Left lung (tissue), 10 donors: ENCODE measurements around the gene RERE. TPM values are rescaled to one million over a fixed set of nuclear protein-coding genes. Genes with fewer than 3 reads are reported as not detected.

ENCODE experiments used
- ATAC-seq: fragments of 200-7000 bp; cut with Tn5 transposase; one replicate; pipeline ENCODE4 v1.9.1; 2020; ENCODE audit warnings: moderate library complexity
- DNase-seq, 4 donors: peaks; one replicate each; pipeline ENCODE4 v3.0.0-alpha.2; 2013 to 2020
- H3K27ac ChIP-seq, 2 donors: fragments of 200-600 bp; sonication (generic) in 1 of 2; one replicate each; pipeline versions ENCODE4 v1.5.0 to v1.8.0; 2020 to 2021
- H3K27me3 ChIP-seq, 2 donors: fragments of 200-600 bp; sonication (generic) in 1 of 2; one replicate each; pipeline versions ENCODE4 v1.5.0 to v1.8.0; 2020 to 2021
- H3K36me3 ChIP-seq, 2 donors: fragments of 200-600 bp; sonication (generic) in 1 of 2; one replicate each; pipeline versions ENCODE4 v1.5.0 to v1.8.0; 2020 to 2021
- H3K4me1 ChIP-seq, 2 donors: fragments of 200-600 bp; one replicate each; pipeline ENCODE4 v1.8.0; 2021
- H3K4me3 ChIP-seq, 2 donors: fragments of 200-600 bp; sonication (generic) in 1 of 2; one replicate each; pipeline versions ENCODE4 v1.5.0 to v1.8.0; 2020 to 2021; ENCODE audit warnings: mild to moderate bottlenecking in 1 of 2
- H3K9me3 ChIP-seq, 2 donors: fragments of 200-600 bp; sonication (generic) in 1 of 2; one replicate each; pipeline versions ENCODE4 v1.5.0 to v1.8.0; 2020 to 2021
- CTCF ChIP-seq, 2 donors: fragments of 200-600 bp; sonication (generic) in 1 of 2; IDR thresholded peaks; one replicate each; pipeline versions ENCODE4 v1.5.0 to v1.8.0; 2021; ENCODE audit warnings: antibody characterized with exemption in 2 of 2
- intact Hi-C, 2 donors: fragments of 100-400 bp; cut with DNase I; formaldehyde crosslinking; loops; one replicate each; pipeline versions ENCODE4 v1.11.2 to v1.14.2; 2022
- polyA plus RNA-seq, 6 donors: library from polyadenylated mRNA; unstranded; fragments of 120-200 nt; gene quantifications; one replicate each; pipeline ENCODE4 v1.2.1, GENCODE V29; 2013; ENCODE audit not compliant: insufficient read length in 6 of 6
- total RNA-seq, 2 donors: library from RNA; stranded (reverse); fragmentation: NEBNext Ultra II Directional; extraction: Animal tissue kit (Norgen Biotek cat#: 25700); gene quantifications; one replicate each; pipeline ENCODE4 v1.2.1, GENCODE V29; 2021
- donor health status: DM: no; HTN: yes; CAD: no.
- donor health status: DM: no; HTN: no; CAD: no.

RERE gene
- total and polyA plus RNA-seq, 8 donors = 73.3 to 135 (median 130) TPM

GRCh38 chr1:8461351-8462110 is 355.9 kb downstream of the RERE start:
- no peak for DNase-seq
- no peak for TF ChIP-seq CTCF (IDR thresholded peaks at IDR 0.05)

GRCh38 chr1:8460784-8461183 is 356.7 kb downstream of the RERE start:
- no peaks in the 10 kb centered on the region for H3K27me3 ChIP-seq
- no peak overlapping the region for H3K4me3 ChIP-seq
- peaks cover 40 to 64% of the 10 kb centered on the region in 2 donors for H3K4me1 ChIP-seq
- no peaks in the 10 kb centered on the region for H3K36me3 ChIP-seq
- ATAC-seq (no peak), DNase-seq (no peak)
- intact Hi-C loops = no loop called here
- TF ChIP-seq CTCF (IDR thresholded peaks at IDR 0.05) = no peak
- no peaks in the 10 kb centered on the region for H3K9me3 ChIP-seq
- no peak overlapping the region for H3K27ac ChIP-seq

More at GRCh38 chr1:8461351-8462110, 355.9 kb downstream of the RERE start:
- ATAC-seq = no peak
- Histone ChIP-seq H3K27ac (peak overlapping the region in 1 of 2 donors; percentile 73), H3K27me3 (no peaks in the 10 kb centered on the region), H3K4me3 (no peak overlapping the region), H3K36me3 (no peaks in the 10 kb centered on the region), H3K9me3 (no peaks in the 10 kb centered on the region), H3K4me1 (peaks cover 32 to 64% of the 10 kb centered on the region in 2 donors)
- intact Hi-C loops = no loop called here

- no peaks in the 10 kb centered on the region for H3K9me3 ChIP-seq
- no peak overlapping the region for H3K27ac ChIP-seq
- no peak for ATAC-seq
- no peaks in the 10 kb centered on the region for H3K27me3 ChIP-seq
- H3K36me3 ChIP-seq = no peaks in the 10 kb centered on the region
- H3K4me1 ChIP-seq = peaks cover 46 to 63% of the 10 kb centered on the region in 2 donors
- TF ChIP-seq CTCF (IDR thresholded peaks at IDR 0.05) = no peak
- intact Hi-C loops = no loop called here
- H3K4me3 ChIP-seq = no peak overlapping the region
- DNase-seq = no peak
Measured at GRCh38 chr1:8460132-8460544, 357.3 kb downstream of the RERE start.

- DNase-seq = no peak
- Histone ChIP-seq H3K9me3 (no peaks in the 10 kb centered on the region), H3K27ac (no peak overlapping the region), H3K27me3 (no peaks in the 10 kb centered on the region), H3K4me1 (peaks cover 32 to 48% of the 10 kb centered on the region in 2 donors), H3K4me3 (no peak overlapping the region), H3K36me3 (no peaks in the 10 kb centered on the region)
- intact Hi-C loops = no loop called here
- ATAC-seq = no peak
- TF ChIP-seq CTCF (IDR thresholded peaks at IDR 0.05) = no peak
Measured at GRCh38 chr1:8458607-8459006, 358.8 kb downstream of the RERE start.

- Histone ChIP-seq H3K27ac (peak overlapping the region in 1 of 2 donors; percentile 41), H3K4me1 (peaks cover 25 to 41% of the 10 kb centered on the region in 2 donors), H3K9me3 (no peaks in the 10 kb centered on the region), H3K27me3 (no peaks in the 10 kb centered on the region), H3K36me3 (no peaks in the 10 kb centered on the region), H3K4me3 (no peak overlapping the region)
- TF ChIP-seq CTCF (IDR thresholded peaks at IDR 0.05) = no peak
- intact Hi-C loops = no loop called here
- ATAC-seq (no peak), DNase-seq (no peak)
Measured at GRCh38 chr1:8457760-8458381, 359.6 kb downstream of the RERE start.
